Measurements from ENCODE around the gene R3HDM2.

DNA sequence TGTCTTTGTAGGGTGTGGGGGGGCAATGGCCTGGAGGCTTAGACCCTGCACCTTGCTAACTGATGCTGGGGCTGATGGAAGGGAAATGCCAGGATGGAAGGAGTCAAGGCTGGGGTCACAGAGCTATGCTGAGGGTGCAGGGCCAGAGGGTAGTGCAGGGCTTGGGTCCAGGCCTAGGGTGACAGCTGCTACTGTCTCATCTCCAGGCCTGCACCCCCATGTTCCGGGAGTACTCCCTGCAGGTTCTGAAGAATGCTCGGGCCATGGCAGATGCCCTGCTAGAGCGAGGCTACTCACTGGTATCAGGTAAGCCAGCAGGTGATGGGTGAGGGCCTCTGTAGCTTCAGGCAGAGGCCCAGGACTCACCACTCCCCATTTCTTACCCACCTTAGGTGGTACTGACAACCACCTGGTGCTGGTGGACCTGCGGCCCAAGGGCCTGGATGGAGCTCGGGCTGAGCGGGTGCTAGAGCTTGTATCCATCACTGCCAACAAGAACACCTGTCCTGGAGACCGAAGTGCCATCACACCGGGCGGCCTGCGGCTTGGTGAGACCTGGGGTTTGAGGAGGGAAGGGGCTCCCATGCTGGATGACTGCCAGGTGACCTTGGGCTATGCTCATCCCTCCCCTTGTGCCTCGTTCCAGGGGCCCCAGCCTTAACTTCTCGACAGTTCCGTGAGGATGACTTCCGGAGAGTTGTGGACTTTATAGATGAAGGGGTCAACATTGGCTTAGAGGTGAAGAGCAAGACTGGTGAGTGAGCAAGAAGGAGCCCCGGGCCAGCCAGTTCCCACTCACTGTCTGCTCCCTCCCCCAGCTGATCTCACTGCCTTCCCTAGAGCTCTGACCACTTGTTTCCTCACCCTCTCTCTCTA, 197.2 kb downstream of the R3HDM2 start:
- no peak for TF ChIP-seq POLR2A (IDR thresholded peaks at IDR 0.05)
- TF ChIP-seq, protein P1, sequence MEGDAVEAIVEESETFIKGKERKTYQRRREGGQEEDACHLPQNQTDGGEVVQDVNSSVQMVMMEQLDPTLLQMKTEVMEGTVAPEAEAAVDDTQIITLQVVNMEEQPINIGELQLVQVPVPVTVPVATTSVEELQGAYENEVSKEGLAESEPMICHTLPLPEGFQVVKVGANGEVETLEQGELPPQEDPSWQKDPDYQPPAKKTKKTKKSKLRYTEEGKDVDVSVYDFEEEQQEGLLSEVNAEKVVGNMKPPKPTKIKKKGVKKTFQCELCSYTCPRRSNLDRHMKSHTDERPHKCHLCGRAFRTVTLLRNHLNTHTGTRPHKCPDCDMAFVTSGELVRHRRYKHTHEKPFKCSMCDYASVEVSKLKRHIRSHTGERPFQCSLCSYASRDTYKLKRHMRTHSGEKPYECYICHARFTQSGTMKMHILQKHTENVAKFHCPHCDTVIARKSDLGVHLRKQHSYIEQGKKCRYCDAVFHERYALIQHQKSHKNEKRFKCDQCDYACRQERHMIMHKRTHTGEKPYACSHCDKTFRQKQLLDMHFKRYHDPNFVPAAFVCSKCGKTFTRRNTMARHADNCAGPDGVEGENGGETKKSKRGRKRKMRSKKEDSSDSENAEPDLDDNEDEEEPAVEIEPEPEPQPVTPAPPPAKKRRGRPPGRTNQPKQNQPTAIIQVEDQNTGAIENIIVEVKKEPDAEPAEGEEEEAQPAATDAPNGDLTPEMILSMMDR (IDR thresholded peaks at IDR 0.05): no peak

Data from transverse colon (tissue), 3 donors.